ENCODE data around the gene TGFBR3. TPM values are rescaled to one million over a fixed set of nuclear protein-coding genes. Genes with fewer than 3 reads are reported as not detected.

TGFBR3 gene
- polyA plus RNA-seq, 1 donor = 32.2 TPM

DNA sequence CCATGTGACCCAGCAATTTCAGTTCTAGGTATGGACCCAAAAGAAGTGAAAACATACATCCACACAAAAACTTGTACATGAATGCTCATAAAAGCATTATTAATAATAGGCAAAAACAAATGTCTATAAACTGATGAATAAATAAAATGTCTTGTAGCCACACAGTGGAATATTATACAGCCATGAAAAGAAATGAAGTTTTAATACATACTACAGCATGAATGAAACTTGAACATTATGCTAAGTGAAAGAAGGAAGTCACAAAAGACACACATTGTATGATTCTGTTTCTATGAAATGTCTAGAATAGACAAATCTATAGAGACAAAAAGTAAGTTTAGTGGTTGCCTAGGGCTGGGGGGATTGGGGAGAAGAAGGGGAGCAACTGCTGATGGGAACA is 255.1 kb downstream of the TGFBR3 start:
- no peak for DNase-seq

Other genes with a start within 250 kb of the TGFBR3 start
- gene BRDT, start 63.2 kb upstream of the TGFBR3 start, polyA plus RNA-seq (ENCODE audit: insufficient read length) = 0.37 TPM
- gene EPHX4, start 143.8 kb upstream of the TGFBR3 start, polyA plus RNA-seq (ENCODE audit: insufficient read length) = 0.93 TPM
- not detected for gene SETSIP, start 189.3 kb upstream of the TGFBR3 start, polyA plus RNA-seq (ENCODE audit: insufficient read length)
- 4.4 TPM for gene BTBD8, start 194.2 kb upstream of the TGFBR3 start, polyA plus RNA-seq (ENCODE audit: insufficient read length)